Measurements from ENCODE around the gene CLSTN3.

CLSTN3 gene

GRCh38 chr12:7193674-7194073, 63.5 kb downstream of the CLSTN3 start:
- no peak for DNase-seq

- no peak for DNase-seq
Observed at GRCh38 chr12:7197841-7198240, 67.7 kb downstream of the CLSTN3 start.

GRCh38 chr12:7203109-7203508, 72.9 kb downstream of the CLSTN3 start:
- no peak for DNase-seq

- DNase-seq, result no peak
Observed at GRCh38 chr12:7205091-7205490, 74.9 kb downstream of the CLSTN3 start.

- no peak for DNase-seq
Observed at GRCh38 chr12:7206691-7207090, 76.5 kb downstream of the CLSTN3 start.

- no peak for DNase-seq
Observed at GRCh38 chr12:7207866-7208625, 77.9 kb downstream of the CLSTN3 start.

Measured in activated T-cell treated with anti-CD3 and anti-CD28 coated beads, Interleukin-2, amount 50 U/mL, for 48 hours (primary cell).